HG02973 (cell line): Measurements from ENCODE around the gene LRRFIP2.
A peak's percentile ranks its signal among the peaks of the same experiment; 100 is the strongest.
"Not testable (repeated sequence)": the region's sequence is repeated elsewhere in the genome, so short reads cannot be mapped to it uniquely, and the experiment has no call there.

ENCODE experiments used
- ATAC-seq: cut with Tn5 transposase; IDR thresholded peaks from one replicate; pipeline ENCODE4 v1.9.1; 2021; ENCODE audit warnings: moderate library complexity; ENCODE audit not compliant: unreplicated experiment

Gene LRRFIP2

DNA sequence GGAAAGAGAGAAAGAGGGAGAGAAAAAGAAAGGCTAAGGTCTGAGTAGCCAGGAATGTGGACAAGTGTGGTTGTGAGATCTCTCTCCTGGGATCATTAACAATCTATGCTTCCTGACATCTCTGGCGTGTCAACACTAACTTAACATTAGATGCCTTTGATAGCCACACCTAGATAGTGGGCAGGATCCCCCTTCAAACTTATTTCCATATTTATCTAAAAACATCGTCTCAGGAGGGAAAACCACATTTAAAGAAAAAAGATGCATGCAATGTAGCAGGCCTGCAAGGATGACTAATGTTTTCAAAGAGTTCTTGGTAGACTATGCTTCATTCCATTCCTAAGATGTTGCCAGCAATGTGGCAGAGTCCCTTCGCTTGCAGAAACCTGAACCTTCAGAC, 100.2 kb downstream of the LRRFIP2 start:
- ATAC-seq: no peak

DNA sequence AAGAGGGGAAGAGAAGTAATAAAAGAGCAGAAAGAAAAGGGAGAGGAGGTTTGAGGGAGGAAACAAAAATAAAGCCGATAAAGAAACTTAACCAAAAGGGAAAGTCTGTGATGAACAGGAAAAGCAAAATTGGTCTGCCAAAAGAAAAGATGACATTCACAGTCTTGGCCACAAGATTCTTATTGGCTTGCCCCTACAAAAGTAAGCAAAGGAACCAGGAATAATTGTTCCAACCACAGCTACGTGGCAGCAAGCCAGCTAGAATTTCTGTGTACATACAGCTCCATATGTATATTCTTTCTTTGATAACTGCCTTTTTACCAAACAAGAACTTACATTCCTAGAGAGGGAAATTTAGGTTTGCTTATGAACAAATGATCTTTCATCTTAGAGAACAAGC, 101.5 kb downstream of the LRRFIP2 start:
- ATAC-seq: no peak

GRCh38 chr3:37071921-37072320, 102.5 kb downstream of the LRRFIP2 start:
- ATAC-seq: no peak

- ATAC-seq: no peak
These were observed 106.4 kb downstream of the LRRFIP2 start for GRCh38 chr3:37068031-37068430.

DNA sequence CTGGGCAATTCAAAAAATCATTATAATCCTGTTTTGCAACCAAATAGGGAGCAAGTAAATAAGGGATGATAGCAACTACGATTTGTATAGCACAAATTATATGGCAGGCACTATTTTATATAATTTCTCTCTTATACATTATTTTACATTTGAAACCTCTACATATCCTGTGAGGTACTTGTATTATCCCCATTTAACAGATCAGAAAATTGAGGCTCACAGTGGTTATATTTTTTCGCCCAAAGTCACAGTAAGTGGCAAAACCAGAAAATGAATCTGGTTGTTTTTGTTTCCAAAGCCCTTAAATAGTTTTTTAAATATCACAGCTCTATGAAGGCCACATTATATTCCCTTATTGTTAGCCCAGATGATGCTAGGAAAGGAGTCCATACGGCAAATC, 106.8 kb downstream of the LRRFIP2 start:
- no peak for ATAC-seq

DNA sequence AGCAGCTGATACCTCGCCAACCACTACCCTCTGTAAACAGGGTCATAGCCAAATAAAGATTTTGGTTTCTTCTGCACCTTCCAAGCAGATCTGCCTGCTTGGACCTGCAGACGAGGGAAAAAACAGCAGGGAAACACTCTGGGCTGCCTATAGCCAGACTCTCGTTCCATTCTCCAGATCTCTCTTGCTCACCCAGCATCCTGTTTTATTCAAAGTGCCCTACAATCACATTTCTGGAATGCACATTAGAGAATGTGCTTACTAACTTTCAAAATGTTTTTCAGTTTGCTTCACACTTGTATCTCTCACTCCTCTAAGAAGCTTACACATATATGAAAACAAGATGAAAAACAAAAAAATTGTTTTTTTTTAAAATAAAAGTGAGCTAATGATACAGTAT, 109.6 kb downstream of the LRRFIP2 start:
- ATAC-seq: no peak

DNA sequence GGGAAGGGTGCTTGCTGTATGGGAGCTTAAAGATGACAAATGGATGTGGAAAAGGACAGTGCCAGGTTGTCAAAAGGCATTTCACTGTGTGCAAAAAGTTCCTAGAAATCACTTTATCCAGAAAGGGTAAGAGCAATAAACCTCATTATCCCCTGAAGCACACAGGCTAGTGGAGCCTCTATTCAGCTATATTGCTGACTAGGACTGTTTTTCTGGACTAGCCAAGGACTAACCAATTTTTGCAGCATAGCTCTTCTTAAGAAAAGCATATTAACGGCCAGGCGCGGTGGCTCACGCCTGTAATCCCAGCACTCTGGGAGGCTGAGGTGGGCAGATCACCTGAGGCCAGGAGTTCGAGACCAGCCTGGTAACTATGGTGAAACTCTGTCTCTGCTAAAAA, 116.3 kb downstream of the LRRFIP2 start:
- no peak for ATAC-seq

GRCh38 chr3:37056826-37057225, 117.6 kb downstream of the LRRFIP2 start:
- ATAC-seq: no peak

DNA sequence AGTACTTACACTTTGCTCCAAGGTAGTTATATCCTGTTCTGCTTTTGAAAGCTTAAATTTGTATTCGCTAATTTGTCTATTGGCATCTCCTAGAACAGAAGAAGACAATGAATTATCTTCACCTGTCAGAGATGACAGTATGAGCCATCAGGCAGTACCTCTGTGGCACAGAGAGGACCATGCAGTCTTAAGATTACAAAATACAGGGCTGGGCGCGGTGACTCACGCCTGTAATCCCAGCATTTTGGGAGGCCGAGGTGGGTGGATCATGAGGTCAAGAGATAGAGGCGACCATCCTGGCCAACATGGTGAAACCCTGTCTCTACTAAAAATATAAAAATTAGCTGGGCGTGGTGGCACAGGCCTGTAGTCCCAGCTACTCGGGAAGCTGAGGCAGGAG, 119.3 kb downstream of the LRRFIP2 start:
- ATAC-seq: not testable (repeated sequence)

DNA sequence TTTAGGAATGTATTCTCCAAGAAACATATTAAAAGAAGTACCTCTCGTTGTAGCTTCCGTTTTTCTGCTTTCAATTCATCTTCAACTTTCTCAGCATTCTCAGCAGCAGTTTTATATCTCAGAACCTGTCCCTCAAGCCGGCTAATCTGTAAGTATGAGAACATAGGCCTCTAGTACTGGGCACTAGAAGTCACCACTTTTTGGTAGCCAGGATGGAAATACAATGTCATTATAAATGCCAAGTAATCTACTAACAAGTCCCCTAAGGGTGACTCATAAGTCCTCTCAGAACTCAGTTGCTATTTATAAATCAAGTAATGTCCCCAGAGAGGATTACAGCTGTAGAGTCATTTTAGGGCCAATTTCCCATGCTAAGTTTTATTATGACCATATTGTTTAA, 120.0 kb downstream of the LRRFIP2 start:
- ATAC-seq: peak; percentile 76

DNA sequence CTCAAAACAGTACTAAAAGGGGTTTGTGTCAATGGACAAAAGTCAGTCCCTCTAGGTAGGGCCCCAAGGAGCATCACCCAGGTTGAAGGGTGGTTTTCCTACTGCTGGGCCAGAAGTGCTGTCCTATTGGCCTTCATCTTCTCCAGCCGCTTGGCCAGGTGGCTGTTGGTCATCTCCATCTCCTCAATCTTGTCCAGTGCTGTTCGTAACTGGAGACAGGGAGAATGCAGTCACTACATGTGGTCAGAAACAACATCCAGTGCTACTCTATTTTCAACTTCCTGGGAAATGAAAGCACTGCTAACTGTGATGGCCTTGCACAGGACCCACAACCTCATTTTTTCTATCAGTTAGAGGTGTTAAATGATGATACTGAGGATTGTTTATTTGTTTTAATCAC, 120.6 kb downstream of the LRRFIP2 start:
- ATAC-seq: no peak

DNA sequence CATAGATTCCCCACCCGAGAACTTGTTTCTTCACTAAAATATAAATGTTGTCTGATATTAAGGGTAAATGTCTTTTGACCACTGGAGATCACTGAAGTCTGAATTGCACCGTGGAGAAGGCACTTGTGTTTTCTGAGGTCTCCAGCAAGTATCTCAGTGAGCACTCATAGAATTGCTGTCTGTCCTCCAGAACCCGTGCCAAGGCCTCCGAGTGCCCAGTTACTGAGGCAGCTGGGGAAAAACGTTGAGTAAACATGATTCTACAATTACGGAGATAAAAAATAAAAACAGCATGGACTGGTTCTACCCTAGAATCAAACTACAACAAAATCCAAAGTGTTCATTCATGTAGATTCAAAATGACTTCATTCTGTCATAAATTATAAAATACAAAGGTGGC, 121.0 kb downstream of the LRRFIP2 start:
- no peak for ATAC-seq

GRCh38 chr3:37052860-37053259, 121.5 kb downstream of the LRRFIP2 start:
- ATAC-seq: no peak

DNA sequence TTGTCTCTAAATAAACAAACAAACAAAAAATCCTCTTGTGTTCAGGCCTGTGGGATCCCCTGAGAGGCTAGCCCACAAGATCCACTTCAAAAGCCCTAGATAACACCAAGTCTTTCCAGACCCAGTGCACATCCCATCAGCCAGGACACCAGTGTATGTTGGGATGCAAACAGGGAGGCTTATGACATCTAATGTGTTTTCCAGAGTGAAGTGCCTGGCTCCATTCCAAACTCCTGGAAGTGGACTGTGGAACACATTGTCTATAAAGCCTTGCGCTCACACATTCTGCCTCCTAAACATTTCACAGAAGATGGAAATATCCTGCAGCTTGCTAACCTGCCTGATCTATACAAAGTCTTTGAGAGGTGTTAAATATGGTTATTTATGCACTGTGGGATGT, 124.1 kb downstream of the LRRFIP2 start:
- ATAC-seq: no peak

GRCh38 chr3:37042712-37043111, 131.7 kb downstream of the LRRFIP2 start:
- ATAC-seq: not testable (repeated sequence)

- ATAC-seq: no peak
These were observed 132.7 kb downstream of the LRRFIP2 start for GRCh38 chr3:37041546-37042195.

DNA sequence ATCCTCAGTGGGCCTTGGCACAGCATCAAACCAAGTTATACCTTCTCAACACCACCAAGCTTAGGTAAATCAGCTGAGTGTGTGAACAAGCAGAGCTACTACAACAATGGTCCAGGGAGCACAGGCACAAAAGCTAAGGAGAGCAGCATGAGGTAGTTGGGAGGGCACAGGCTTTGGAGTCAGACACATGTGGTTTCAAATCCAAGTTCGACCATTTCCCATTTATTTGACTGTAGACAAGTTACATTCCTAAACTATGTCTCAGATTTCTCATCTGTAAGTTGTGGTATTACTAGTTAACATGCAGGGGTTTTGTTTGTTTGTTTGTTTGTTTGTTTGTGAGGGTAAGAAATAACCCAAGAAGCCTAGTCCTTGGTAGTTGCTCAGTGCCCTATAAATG, 134.2 kb downstream of the LRRFIP2 start:
- ATAC-seq: no peak

GRCh38 chr3:37039161-37039846, 135.1 kb downstream of the LRRFIP2 start:
- ATAC-seq: no peak

- no peak for ATAC-seq
These were observed 137.0 kb downstream of the LRRFIP2 start for GRCh38 chr3:37037352-37037751.

DNA sequence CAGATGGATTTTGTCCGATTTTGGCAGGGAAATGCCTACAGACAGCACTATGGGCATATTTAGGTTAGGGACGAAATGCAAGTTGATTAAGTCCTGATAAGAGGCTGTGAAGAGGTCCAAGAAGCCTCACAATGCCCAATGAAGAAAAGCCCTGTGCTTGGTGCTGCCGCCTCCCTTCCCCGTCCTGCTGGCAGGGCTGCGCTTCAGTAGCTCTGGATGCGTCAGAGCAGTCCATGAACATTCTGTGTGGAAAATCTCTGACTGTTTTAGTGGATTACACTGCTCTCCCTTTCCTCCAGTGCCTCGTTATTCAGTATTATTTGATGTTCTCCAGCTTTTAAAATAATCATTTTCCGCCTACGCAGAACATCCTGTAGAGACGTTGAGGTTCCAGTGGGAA, 141.4 kb downstream of the LRRFIP2 start:
- no peak for ATAC-seq

GRCh38 chr3:37031096-37031682, 143.2 kb downstream of the LRRFIP2 start:
- no peak for ATAC-seq

- no peak for ATAC-seq
These were observed 143.8 kb downstream of the LRRFIP2 start for GRCh38 chr3:37030588-37030987.
